Stimulated activated CD4-positive, alpha-beta T cell treated with anti-CD3 and anti-CD28 coated beads, Interleukin-4, amount 100 ng/mL, for 48 hours (primary cell): ENCODE data around the gene ATP8B4.

ENCODE experiments used
- DNase-seq, 2 donors: peaks; one replicate each; pipeline ENCODE4 v3.0.0-alpha.2; 2020; ENCODE audit warnings: low read depth in 2 of 2

Gene ATP8B4

DNA sequence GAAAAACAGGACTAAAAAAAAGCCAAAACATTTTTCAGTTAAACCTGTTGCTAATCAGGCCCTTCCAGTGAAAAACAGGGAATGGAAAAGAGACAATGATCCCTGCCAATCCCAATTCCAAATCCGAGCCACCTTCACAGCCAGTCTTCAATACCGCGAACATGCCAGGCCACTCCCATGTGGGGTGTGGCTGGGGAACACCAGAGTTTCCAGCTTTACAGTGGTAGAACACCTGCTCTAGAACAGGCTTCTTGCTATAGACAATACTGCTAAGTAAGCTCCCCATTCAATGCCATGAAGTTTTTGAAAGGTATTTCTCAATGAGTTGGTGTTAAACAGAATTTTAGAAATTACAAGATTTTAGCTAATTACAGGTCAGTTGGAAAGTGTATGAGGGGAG lies 228.3 kb downstream of the ATP8B4 start:
- DNase-seq: no peak

DNA sequence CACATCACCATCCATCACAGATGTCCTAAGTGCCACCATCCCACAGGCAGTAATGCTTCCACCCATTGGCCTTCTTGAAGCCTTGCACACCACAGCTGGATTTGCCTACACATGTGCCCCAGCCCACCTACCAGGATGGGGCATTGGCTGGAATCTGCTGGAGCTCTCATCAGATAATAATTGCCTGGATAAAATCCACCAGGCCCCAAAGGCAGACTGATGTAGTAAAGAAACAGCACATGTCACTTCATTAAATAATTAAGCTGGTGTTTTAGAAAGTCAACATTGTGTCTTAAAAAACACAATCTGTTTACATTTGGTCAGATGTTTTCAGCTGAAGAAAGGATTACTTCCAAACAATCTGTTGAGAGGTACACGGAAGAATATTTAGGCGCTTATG lies 229.5 kb downstream of the ATP8B4 start:
- DNase-seq: no peak

DNA sequence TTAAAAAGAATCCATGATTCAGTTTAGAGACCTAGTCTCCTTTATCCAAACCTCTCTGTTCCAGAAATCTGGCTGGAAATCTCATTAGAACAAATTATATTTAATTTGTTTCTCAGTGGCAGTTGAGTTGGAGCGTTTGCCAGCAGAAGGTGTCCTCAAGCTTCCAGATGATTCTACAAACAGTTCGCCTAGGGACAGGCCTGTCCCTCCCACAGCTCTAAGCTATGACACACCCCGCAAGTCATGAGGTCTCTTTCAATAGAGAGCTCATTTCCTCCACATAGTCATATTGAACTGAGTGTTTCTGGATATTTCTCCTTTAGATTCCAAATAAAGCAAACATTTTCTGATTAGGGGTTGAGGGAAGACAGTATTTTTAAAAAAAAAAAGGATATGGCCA lies 230.3 kb downstream of the ATP8B4 start:
- DNase-seq: no peak

DNA sequence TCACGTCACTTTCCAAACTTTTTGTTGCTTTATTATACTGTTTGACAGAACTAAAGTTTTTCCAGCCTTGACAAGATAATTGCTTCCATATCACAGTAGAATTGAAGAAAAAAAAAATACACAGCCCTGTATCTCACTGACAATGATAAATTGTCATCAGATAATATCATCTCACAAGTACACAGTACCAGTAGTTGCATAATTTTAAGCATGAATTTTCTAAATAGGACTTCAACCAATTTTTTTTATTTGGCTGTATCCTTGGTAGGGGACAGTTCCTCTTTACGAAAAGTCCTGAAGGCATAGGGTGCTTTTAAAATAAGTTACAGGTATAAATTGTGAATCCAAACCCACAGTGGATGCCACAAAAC lies 230.7 kb downstream of the ATP8B4 start:
- DNase-seq: no peak

DNA sequence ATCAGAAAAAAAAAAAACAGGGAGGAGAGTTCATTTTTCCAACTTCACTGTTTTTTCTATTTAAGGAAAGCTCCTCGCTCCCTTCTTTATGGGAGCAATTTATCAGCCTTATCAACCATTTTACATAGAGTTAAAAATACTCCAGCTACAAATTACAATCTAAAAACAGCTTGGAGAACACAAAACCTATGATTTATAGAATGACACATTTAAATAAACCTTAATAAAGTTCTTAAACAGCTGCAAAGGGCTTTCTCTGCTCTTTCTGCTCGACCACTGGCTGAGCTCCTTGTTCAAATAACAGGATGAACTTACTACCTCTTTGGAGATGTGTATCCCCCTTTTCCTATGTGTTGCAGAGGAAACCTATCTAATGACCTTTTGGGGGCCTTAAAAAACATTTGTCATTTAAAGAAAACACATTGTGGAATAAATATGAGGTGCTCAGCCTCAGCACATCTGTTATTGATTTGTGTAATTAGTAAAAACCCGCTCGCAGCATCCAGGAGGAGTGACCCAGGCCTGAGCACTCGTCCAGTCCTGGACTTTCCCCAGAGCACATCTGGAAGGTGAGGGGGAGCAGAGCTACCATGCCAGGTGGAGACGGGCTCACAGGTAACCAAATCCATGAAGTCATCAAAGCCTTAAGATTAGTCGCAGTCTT lies 231.2 kb downstream of the ATP8B4 start:
- no peak for DNase-seq

DNA sequence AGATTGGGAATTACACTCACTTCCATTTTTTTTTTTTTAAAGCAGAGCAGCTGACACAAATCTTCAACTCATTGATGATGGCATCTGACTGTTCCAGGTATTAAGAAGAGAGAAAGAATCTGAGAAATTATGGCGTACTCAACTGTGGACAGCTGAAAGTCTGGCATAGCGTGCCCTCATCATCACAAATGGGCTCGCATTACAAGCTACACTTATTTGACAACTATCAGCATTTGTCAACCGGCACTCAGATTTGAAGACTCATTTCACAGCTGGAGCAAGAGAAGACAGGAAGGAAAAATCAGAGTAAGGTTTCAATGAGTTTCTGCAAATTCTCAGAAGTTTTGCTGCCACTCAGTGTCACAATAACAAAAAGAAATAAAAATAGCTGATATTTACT lies 235.9 kb downstream of the ATP8B4 start:
- DNase-seq: no peak

DNA sequence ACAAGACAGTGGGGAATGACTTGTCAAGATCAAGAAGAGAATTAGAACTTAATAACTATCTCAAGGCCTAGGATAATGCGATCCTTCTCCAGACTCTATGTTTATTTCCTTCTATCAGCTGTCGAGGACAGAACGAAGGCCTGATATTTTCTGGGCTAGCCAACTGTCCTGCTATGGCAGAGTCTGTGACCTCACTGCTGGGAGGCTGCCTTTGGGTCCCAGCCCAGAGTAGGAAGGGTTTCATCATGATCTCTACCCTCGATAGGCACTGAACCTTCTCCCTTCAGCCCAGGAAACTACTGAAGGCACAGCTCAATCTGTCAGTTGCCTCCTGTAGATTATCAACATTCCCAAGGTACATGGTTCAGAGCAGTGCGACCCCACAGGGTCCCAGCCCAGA lies 237.2 kb downstream of the ATP8B4 start:
- no peak for DNase-seq

DNA sequence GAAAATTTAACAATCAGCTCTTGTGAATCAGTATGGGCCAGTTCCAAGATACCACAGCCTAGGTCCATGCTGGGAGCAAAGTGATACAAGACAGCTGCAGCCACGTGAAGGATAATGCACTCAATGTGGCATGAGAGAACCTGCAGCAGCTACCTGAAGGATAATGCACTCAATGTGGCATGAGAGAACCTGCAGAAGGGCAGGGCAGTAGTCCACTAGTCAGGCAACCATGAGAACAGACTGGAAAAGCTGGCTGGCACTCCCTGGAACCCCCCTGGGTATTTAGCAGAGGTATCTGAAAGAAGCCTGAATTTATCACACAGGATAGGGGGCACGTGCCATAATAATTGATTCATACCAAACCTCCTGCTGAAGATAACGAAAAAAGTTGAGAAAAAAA lies 237.6 kb downstream of the ATP8B4 start:
- no peak for DNase-seq

DNA sequence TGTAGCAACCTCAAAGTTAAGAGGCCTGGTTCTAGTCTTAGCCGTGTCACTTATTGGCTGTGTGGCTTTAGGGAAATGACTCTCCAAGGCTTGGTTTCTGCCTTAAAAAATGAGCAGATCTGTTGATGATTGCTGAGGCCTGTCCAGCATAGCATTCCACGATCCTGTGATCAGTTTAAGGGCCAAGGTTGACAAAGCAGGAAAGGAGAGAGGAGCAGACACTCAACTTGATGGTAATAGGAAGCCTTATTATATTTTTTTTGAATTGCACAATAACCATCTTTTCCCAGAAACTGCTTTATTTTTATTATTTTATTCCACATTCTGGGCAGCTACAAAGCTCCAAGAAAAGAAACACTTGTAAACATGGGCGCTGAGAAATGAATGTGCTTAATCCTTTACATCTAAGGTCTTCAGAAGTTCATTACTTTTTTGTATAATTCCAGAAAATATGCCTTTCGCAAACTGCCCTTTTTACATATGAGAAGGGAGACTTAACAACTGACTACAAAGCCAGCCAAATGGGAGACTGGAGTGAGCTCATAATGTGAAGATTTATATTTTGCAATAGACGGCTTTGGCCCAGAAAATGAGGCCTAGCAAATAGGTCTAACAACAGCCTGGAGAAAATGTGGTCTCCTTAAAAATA lies 241.0 kb downstream of the ATP8B4 start:
- no peak for DNase-seq

DNA sequence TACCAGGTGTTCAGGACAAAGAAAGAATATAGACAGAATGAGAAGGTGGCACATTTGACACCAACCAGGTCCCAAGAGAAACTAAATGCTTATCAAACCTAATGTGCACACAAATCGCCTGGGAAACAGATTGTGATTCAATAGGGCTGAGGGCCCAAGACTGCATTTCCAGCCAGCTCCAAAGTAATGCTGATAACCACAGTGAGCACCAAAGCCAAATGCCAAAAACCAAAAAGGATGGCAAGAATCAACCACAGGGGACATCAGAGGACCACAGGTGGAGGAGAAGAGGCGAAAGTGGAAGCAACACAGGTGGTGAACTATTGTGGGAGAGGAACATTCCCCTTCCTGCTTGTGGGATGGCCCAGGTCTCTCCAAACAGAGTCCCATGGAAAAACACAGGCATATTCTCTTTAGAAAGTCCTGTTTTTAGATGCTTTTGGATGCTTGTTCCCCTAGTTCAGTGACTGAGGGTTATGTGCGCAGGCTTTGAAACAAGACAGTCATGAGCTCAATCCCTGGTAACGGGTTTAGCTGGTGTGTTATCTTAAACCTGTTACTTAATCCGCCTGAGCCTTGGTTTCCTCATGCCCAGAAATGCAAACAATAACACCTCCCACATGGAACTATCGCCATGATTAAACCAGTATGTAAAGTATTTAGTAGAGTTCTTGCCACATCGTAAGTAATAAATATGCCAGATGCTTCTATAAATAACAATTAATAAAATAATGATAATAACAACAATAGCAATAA lies 241.7 kb downstream of the ATP8B4 start:
- DNase-seq: no peak

DNA sequence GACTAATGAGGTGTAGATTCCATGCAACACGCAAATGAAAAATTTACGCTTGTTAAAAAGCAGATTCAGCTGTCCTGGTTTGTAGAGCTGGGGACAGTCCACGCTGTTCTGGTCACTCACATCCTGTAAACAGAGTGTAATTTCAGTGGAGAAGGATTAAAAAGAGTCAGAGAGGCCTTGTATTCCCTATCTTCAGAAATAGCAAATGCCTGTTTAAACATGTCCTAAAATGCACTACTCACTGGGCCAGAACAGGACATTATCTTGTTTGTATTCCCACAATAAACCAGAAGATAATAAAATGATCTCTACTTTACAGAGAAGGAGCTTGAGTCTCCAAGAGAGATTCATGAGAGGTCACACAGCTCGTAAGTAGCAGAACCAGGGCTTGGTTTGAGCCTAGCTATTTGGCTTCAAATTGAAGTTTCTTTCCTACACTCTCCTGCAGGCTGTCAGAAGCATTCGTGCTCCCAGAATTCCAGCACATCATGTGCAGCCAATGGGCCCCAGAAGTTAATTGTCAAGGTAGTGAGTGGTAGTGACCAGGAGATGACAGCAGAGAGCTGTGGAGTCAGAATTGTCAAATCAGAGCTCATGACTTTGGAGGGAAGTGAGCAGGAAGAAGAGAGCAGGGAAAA lies 242.5 kb downstream of the ATP8B4 start:
- DNase-seq: no peak

DNA sequence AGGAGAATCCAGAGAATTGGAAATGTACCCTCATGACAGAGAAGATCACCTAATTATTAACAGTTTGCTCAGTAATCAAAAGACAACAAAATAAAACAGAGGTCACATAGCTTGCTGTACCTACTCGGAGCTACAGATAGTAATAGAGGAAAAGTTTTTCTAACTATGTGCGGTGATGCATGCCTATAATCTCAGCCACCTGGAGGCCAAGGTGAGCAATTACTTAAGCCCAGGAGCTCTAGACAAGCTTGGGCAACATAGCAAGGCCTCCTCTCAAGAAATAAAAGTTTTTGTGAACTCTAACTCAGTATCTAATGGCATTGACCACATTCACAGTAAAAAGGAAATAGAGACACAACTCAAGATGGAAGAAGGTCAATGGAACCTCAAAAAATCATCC lies 243.6 kb downstream of the ATP8B4 start:
- no peak for DNase-seq

DNA sequence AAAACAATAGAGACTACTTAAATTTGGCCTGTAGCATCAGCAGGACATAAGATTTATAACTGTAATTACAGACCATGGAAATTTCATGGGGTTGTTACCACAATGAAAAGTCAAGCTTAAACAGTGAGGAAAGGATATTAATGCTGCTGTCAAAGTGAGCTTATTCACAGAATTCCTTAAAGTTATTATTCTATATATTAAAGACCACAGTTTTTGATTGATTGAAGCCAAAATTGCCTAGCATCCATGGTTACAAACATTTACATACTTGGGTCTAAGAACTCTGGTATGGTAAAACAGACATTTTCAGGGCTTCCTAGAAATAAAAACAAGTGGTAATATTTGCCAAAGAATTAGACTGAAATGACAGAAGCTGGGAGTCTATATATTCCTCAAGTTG lies 248.6 kb downstream of the ATP8B4 start:
- no peak for DNase-seq

DNA sequence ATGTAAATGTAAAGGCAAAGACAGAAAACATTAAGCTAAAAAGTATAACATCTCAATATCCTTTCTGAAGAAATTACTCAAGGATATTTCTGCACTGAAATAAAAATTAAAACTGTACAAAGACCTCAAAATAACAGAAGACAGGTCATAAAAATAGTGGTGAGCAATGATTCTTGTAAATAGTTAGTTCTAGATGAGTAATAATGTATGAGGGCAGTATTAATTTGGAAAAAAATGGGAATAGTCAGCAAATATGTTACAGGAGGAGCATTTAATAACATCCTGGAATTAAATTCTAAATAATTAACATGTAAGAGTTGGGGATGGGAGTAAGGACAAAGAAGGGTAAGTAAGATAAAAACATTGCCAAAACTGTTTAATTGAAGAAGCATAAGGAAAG lies 250.7 kb downstream of the ATP8B4 start:
- no peak for DNase-seq

DNA sequence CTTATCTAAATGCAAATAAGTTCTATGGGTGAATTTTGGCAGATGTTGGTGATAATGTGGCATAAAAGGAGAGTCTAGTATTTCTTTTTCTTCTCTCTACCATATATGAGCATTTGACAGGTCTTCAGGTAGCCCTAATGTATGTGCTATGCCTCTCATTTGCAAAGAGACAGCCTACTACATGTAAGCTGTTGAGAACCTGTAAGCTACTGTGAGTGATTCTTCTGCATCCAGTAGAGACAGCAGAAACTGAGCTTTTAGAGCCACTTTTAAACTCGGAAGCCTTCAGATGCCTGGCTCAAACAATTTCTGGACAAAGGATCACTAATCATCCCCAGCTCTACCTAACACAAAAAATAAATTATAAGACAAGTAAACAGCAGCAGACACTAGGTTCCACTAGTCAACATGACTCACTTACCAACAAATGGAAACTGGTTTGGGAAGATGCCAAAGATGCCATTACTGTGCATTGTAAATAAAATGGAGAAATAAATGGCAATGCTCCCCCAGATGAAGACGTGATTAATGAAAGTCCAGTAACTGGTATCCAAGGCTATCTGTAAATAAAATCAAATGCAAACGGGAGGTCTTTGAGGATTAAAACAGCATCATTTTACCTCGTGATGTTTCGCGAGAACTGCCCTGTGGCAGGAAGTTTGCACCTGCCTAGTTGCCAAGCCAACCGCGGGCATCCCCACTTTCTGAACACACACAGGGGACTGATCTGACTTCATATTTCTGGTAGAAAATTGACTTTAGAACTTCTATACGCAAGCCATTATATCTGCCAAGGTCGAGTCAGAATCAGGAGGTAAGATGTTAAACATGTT lies 252.9 kb downstream of the ATP8B4 start:
- DNase-seq: no peak

DNA sequence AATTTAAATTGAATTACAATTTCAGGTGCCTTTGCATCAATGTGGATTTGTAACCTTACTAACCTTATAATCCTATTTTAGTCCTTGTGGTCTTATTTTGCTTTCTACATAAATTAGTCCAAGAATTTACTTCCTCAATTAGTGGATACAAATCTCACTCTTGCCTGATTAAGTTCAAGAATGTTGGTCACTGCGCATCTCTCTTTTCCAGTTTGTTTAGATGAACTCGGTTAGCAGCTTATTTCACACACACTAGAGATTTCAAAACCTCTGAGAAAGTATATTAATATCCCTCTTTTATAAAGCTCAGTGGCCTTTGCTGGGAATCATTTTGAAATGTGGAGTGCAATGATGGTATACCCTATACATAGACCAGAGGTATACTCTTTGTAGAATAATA lies 254.8 kb downstream of the ATP8B4 start:
- no peak for DNase-seq

DNA sequence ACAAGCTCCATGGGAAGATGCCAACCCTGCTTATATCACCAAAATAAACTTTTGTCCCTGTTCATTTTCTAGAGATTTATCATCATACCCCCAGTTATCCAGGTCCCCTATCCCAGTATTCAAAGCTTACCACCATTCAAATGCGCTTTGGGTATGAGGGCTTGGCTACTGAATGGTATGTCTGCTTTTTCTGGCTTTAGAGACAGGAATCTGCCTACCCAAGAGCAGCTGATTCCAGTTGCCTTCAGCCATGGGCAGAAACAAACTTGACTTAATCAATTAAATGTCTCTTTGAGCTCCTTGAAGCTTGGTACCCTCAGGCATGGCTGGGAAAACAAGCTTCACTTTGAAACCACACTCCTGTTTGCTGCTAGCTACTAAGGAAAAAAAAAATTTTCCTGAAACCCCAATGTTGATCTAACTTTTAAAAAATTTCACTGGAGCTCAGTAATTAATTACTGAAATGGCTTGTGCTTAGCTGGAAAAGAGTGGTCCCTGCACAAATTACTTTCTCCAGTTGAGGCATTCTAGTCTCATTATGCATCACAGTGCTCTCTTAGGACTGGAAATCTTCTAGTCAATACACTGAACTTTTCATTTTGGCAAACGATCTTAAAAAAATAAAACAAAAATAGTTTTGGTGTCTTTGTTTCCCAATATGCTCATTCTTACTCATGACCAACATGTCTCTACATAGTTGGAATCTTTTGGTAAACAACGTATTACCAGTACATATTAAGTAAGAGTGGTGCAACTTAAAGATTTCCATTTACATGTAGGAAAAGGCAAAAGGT lies 255.4 kb downstream of the ATP8B4 start:
- DNase-seq: no peak

DNA sequence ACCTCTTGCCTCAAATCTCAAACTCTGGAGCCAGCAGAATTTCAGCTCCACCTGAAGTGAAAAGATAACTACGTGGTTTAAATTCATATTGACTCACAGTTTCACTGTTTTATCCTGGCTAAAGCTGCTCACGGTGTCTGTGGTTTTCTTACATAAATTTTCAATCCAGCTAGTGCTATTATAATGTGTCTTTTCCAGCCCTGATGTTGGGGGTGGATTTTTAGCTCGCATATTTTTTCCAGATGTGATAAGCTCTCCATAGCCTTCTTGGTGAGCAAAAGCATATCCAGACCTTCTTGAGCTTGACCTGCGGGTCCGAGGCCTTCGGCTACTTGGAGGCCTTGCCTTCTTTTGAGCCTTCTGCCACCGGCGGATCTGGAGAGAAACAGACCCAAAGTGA lies 258.9 kb downstream of the ATP8B4 start:
- no peak for DNase-seq

DNA sequence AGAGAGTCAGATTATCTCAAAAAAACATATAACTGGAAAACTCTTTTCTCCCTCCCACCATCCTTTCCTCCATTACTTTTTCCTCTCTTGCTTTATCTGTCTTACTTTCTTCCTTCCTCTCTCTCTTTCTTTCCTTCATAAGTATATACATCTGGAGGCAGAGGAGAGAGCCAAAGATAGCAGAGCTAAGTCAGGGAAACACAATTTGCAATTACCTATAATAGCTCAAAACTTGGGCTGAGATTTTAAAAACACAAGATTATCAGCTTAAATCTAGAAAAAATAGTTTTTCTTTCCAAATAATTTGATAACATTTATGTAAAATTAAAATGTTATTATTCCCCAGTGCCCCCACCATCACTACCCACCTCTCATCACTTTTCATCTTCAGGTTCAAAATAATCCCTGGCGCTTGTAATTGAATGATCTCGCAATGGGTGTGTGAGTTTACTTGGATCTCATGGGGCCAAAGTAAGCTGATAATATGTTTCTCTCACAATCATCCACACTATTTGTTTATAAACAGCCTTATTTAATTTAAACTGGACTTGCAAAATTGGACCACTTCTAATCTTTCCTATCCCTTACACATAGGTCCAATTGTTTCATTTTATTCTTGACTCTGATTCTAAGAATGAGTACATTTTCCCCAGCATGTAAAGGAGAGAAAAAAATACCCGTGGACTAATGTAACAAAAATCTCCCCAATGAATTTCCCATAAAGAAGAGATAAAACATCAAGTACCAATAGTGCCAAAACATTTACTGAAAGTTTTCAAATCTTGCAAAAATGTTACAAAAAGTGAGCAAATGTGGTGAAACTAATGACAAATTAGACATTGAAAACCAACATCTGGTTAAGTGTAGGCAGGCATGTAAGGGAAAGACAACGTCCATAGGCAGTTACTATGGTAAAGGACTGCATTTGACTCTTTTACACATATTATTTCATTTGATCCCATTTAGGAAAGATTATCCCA lies 261.2 kb downstream of the ATP8B4 start:
- no peak for DNase-seq
